OCI-LY3 (cell line): ENCODE data around the gene HTATSF1.

Source experiments
- H2AFZ ChIP-seq: fragments of 200-600, 300-600 bp; shearing (Covaris generic); 2 replicates; pipeline ENCODE4 v1.6.0; 2014; ENCODE audit warnings: antibody characterized with exemption, low read depth, low read length
- H3K27ac ChIP-seq: fragments of 200-600, 300-600 bp; sonication (generic); 2 replicates; pipeline ENCODE4 v1.5.1; 2014; ENCODE audit warnings: mild to moderate bottlenecking, low read length, moderate library complexity, mixed read lengths
- H3K27me3 ChIP-seq: fragments of 200-600, 300-600 bp; sonication (generic); 2 replicates; pipeline ENCODE4 v1.6.1; 2014; ENCODE audit warnings: low read depth, low read length, mixed read lengths
- H3K36me3 ChIP-seq: fragments of 200-600, 300-600 bp; sonication (generic); replicated peaks from 2 replicates; pipeline ENCODE3; 2014; ENCODE audit warnings: low read depth, low read length, mixed read lengths
- H3K4me1 ChIP-seq: fragments of 300-600, 200-600 bp; sonication (generic); 2 replicates; pipeline ENCODE4 v1.6.1; 2014; ENCODE audit warnings: low read length, mixed read lengths
- H3K4me2 ChIP-seq: fragments of 200-600, 300-600 bp; sonication (generic); 2 replicates; pipeline ENCODE4 v1.6.1; 2014; ENCODE audit warnings: low read length, mixed read lengths
- H3K4me3 ChIP-seq: fragments of 300-600, 200-600 bp; sonication (generic); 2 replicates; pipeline ENCODE4 v1.5.1; 2014; ENCODE audit warnings: antibody characterized with exemption, mild to moderate bottlenecking, low read length, moderate library complexity
- H3K79me2 ChIP-seq: fragments of 300-600, 200-600 bp; shearing (Covaris generic); 2 replicates; pipeline ENCODE4 v1.6.1; 2014; ENCODE audit warnings: mild to moderate bottlenecking, low read length, mixed read lengths
- H3K9ac ChIP-seq: fragments of 300-600, 200-600 bp; shearing (Covaris generic); 2 replicates; pipeline ENCODE4 v1.6.0; 2014; ENCODE audit warnings: mild to moderate bottlenecking, low read length, moderate library complexity
- H3K9me3 ChIP-seq: fragments of 200-600, 300-600 bp; shearing (Covaris generic); 2 replicates; pipeline ENCODE4 v1.6.1; 2014; ENCODE audit warnings: low read length, mixed read lengths; ENCODE audit not compliant: insufficient read depth
- H4K20me1 ChIP-seq: fragments of 200-600, 300-600 bp; sonication (generic); 2 replicates; pipeline ENCODE4 v1.6.1; 2016; ENCODE audit warnings: low read length, mixed read lengths; ENCODE audit not compliant: insufficient read depth
- EZH2phosphoT487 ChIP-seq: fragments of 200-600 bp; shearing (Covaris generic); IDR thresholded peaks from 2 replicates; pipeline ENCODE4 v1.6.1; 2018; ENCODE audit warnings: antibody characterized with exemption, mixed run types, low read depth
- TF ChIP-seq, protein P1 (sequence below): fragments of 200-600, 300-600 bp; sonication (generic); IDR thresholded peaks from 2 replicates; pipeline ENCODE4 v1.5.1; 2014; ENCODE audit warnings: antibody characterized with exemption, low read length, low read depth

Gene HTATSF1

DNA sequence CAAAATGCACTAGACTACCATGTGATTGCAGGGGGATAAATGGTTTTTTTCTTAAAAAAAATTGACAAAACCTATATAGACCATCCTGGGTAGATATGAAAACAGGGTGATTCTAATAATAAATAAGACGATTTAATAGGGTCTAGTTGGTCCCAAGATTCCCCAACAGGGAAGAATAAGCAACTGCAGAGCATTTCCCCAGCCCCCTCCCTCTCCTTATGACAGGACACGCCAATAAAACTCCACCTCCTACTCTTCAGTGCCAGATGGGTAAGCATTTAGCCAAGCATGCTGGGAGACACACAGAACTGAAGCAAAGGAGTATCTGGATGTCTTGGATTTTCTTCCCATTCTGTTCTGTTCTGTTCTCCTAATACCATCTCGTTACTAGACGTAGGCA is 9.7 kb upstream of the HTATSF1 start, which contains the start of gene BRS3:
Gene BRS3 (plus strand): TSS at position 301 of the 400 bp plus-strand sequence. CDS start 168 bp downstream, outside the sequence.
- Histone ChIP-seq H3K4me1 (no peaks in the 10 kb centered on the region), H3K79me2 (no peaks in the 10 kb centered on the region), H3K9ac (no peak within 1 kb of the TSS), H3K27me3 (peaks cover 42% of the 10 kb centered on the region), H3K36me3 (no peaks in the 10 kb centered on the region), H3K9me3 (no peaks in the 10 kb centered on the region), H3K4me3 (no peak within 1 kb of the TSS), H2AFZ (no peak within 1 kb of the TSS), H3K27ac (no peak within 1 kb of the TSS), H4K20me1 (no peaks in the 10 kb centered on the region), H3K4me2 (no peak within 1 kb of the TSS)
- TF ChIP-seq, protein P1, sequence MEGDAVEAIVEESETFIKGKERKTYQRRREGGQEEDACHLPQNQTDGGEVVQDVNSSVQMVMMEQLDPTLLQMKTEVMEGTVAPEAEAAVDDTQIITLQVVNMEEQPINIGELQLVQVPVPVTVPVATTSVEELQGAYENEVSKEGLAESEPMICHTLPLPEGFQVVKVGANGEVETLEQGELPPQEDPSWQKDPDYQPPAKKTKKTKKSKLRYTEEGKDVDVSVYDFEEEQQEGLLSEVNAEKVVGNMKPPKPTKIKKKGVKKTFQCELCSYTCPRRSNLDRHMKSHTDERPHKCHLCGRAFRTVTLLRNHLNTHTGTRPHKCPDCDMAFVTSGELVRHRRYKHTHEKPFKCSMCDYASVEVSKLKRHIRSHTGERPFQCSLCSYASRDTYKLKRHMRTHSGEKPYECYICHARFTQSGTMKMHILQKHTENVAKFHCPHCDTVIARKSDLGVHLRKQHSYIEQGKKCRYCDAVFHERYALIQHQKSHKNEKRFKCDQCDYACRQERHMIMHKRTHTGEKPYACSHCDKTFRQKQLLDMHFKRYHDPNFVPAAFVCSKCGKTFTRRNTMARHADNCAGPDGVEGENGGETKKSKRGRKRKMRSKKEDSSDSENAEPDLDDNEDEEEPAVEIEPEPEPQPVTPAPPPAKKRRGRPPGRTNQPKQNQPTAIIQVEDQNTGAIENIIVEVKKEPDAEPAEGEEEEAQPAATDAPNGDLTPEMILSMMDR: no peak
- TF ChIP-seq EZH2phosphoT487: no peak

DNA sequence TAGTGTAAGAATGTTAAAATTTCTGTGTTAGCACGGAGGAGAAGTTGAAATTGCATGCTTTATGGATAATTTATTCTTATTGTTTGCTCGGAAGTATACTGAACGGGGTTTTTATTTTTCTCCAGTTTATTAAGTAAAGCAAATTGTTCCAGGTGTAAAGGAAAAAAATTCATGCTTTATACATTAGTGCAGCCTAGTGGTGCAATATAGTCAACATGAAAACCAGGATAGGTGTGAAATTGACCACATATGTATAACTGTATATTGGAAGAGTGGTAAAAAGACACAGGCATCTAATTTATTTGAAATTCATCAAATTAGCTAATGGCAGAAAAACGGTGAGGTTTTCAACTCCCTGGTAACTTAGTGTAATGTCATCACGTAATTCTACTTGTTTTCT is 8.7 kb upstream of the HTATSF1 start:
- no peak for TF ChIP-seq EZH2phosphoT487
- TF ChIP-seq, protein P1: peak; percentile 27
- H3K27ac ChIP-seq: no peak overlapping the region
- no peak overlapping the region for H3K9ac ChIP-seq
- no peaks in the 10 kb centered on the region for H4K20me1 ChIP-seq
- no peak overlapping the region for H3K4me3 ChIP-seq
- H3K79me2 ChIP-seq: no peaks in the 10 kb centered on the region
- H2AFZ ChIP-seq: no peak overlapping the region
- no peak overlapping the region for H3K4me2 ChIP-seq
- peaks cover 42% of the 10 kb centered on the region for H3K27me3 ChIP-seq
- H3K36me3 ChIP-seq: no peaks in the 10 kb centered on the region
- H3K4me1 ChIP-seq: no peaks in the 10 kb centered on the region
- no peaks in the 10 kb centered on the region for H3K9me3 ChIP-seq

DNA sequence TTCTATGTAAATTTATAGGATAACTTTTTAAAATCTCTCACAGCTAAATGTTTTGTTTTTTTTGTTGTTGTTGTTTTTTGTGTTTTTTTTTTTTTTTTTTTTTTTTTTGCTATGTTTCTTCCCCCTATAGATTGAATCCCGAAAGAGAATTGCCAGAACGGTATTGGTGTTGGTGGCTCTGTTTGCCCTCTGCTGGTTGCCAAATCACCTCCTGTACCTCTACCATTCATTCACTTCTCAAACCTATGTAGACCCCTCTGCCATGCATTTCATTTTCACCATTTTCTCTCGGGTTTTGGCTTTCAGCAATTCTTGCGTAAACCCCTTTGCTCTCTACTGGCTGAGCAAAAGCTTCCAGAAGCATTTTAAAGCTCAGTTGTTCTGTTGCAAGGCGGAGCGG is 5.6 kb upstream of the HTATSF1 start:
- Histone ChIP-seq H4K20me1 (no peaks in the 10 kb centered on the region), H3K79me2 (no peaks in the 10 kb centered on the region), H2AFZ (no peak overlapping the region)

DNA sequence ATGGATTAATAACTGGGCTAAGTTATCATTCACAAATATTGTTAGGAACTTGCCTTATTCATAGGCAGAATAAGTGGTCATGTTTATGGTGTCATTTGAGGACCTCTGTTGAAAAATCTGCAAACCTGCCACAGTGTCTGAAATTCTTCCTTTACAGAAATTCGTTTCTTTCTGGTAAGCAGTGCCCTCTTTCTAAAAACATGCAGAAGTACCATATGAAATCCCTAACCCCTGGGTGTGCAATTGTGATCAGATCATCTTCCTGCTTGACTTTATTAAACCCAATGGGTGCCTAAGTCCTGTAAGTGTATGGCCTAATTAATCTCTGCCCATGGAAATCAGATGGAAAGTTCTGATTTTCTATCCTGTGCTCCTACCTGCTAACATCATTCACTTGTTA is 4.4 kb upstream of the HTATSF1 start:
- H3K4me3 ChIP-seq: no peak overlapping the region
- no peak overlapping the region for H3K9ac ChIP-seq
- peaks cover 5% of the 10 kb centered on the region for H3K79me2 ChIP-seq
- no peak overlapping the region for H2AFZ ChIP-seq
- H3K27me3 ChIP-seq: peaks cover 31% of the 10 kb centered on the region
- no peaks in the 10 kb centered on the region for H3K9me3 ChIP-seq
- H3K27ac ChIP-seq: no peak overlapping the region
- H4K20me1 ChIP-seq: no peaks in the 10 kb centered on the region
- H3K4me2 ChIP-seq: no peak overlapping the region
- no peaks in the 10 kb centered on the region for H3K36me3 ChIP-seq
- no peaks in the 10 kb centered on the region for H3K4me1 ChIP-seq
- TF ChIP-seq, protein P1: no peak; the same call in 1 of the 2 replicates
- no peak for TF ChIP-seq EZH2phosphoT487

More for the DNA sequence above, 5.6 kb upstream of the HTATSF1 start:
- Histone ChIP-seq H3K4me2 (no peak overlapping the region), H3K4me1 (no peaks in the 10 kb centered on the region), H3K36me3 (no peaks in the 10 kb centered on the region), H3K9ac (no peak overlapping the region), H3K27me3 (peaks cover 31% of the 10 kb centered on the region), H3K27ac (no peak overlapping the region), H3K4me3 (no peak overlapping the region), H3K9me3 (no peaks in the 10 kb centered on the region)
- TF ChIP-seq, protein P1: no peak
- no peak for TF ChIP-seq EZH2phosphoT487
